Fibroblast of the aortic adventitia (primary cell): ENCODE results near the gene CALCR. TPM values are rescaled to one million over a fixed set of nuclear protein-coding genes. Genes with fewer than 3 reads are reported as not detected.

ENCODE experiments used
- DNase-seq: peaks from one replicate; pipeline ENCODE4 v3.0.0-alpha.2; 2010; ENCODE audit warnings: low read depth
- H3K4me3 ChIP-seq: 2 replicates; pipeline ENCODE4 v1.5.1; 2011; ENCODE audit warnings: low read depth, mild to moderate bottlenecking, control low read depth, low read length, moderate library complexity
- CTCF ChIP-seq: IDR thresholded peaks from 2 replicates; pipeline ENCODE4 v1.5.1; 2011; ENCODE audit warnings: mild to moderate bottlenecking, low read length, control low read depth, inconsistent platforms; ENCODE audit not compliant: insufficient read depth
- total RNA-seq: library from RNA; depleted of rRNA; stranded (reverse); fragments of >200 nt; gene quantifications from 2 replicates; pipeline ENCODE4 v1.2.3, GENCODE V29; 2012; ENCODE audit warnings: low replicate concordance

The CALCR gene
- total RNA-seq, 1 donor: not detected

GRCh38 chr7:93575555-93576399, 1.3 kb upstream of the CALCR start:
- no peak for TF ChIP-seq CTCF
- DNase-seq: no peak
- no peak overlapping the region for H3K4me3 ChIP-seq

- no peak for TF ChIP-seq CTCF
- DNase-seq: no peak
- H3K4me3 ChIP-seq: no peak overlapping the region
Observed at GRCh38 chr7:93574269-93574645, 267 bp downstream of the CALCR start.

- no peak overlapping the region for H3K4me3 ChIP-seq
- DNase-seq: no peak
- no peak for TF ChIP-seq CTCF
Observed at GRCh38 chr7:93569189-93569588, 5.3 kb downstream of the CALCR start.

- DNase-seq: no peak
- no peak for TF ChIP-seq CTCF
- H3K4me3 ChIP-seq: no peak overlapping the region
Observed at GRCh38 chr7:93566876-93567275, 7.6 kb downstream of the CALCR start.

GRCh38 chr7:93563584-93563983, 10.9 kb downstream of the CALCR start:
- TF ChIP-seq CTCF: no peak
- no peak overlapping the region for H3K4me3 ChIP-seq
- no peak for DNase-seq

- no peak for DNase-seq
- no peak for TF ChIP-seq CTCF
- no peak overlapping the region for H3K4me3 ChIP-seq
Observed at GRCh38 chr7:93562936-93563335, 11.6 kb downstream of the CALCR start.

GRCh38 chr7:93562106-93562505, 12.4 kb downstream of the CALCR start:
- DNase-seq: no peak
- TF ChIP-seq CTCF: no peak
- H3K4me3 ChIP-seq: no peak overlapping the region
